Measurements from ENCODE around the gene NDUFB4.

NDUFB4 gene

GRCh38 chr3:120640231-120640630 is 44.1 kb downstream of the NDUFB4 start:
- DNase-seq = no peak

- no peak for DNase-seq
These were observed 45.6 kb downstream of the NDUFB4 start for GRCh38 chr3:120641696-120642246.

GRCh38 chr3:120642368-120642948 is 46.3 kb downstream of the NDUFB4 start:
- DNase-seq = no peak

GRCh38 chr3:120645083-120645845 is 49.1 kb downstream of the NDUFB4 start:
- no peak for DNase-seq

- DNase-seq = no peak
These were observed 50.8 kb downstream of the NDUFB4 start for GRCh38 chr3:120646771-120647432.

- no peak for DNase-seq
These were observed 52.2 kb downstream of the NDUFB4 start for GRCh38 chr3:120648290-120648689.

- DNase-seq = no peak
These were observed 53.7 kb downstream of the NDUFB4 start for GRCh38 chr3:120649830-120650233.

- no peak for DNase-seq
These were observed 54.2 kb downstream of the NDUFB4 start for GRCh38 chr3:120650311-120650710.
